HG03354 (cell line): ENCODE measurements around the gene MPHOSPH6.
"Not testable (repeated sequence)": the region's sequence is repeated elsewhere in the genome, so short reads cannot be mapped to it uniquely, and the experiment has no call there.

Source experiments
- ATAC-seq: cut with Tn5 transposase; IDR thresholded peaks from one replicate; pipeline ENCODE4 v1.9.1; 2021; ENCODE audit warnings: mild to moderate bottlenecking; ENCODE audit not compliant: unreplicated experiment, poor library complexity, severe bottlenecking

The MPHOSPH6 gene

DNA sequence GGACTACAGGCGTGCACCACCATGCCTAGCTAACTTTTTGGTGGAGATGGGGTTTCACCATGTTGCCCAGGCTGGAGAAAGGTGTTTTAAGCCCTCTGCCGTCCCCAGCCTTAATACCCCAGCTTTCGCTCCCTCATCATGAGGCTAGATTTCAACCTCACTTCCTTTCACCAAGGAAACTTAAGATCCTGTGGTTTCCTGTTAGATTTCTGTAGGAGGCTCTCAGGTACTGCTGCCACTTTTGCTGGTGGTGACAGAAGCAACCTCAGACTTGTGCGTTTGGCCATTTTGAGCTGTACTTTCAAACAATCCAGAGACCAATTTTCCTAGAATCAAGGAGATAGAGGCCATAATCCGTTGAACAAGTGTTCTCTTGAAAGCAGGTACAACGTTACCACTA lies 36.2 kb downstream of the MPHOSPH6 start:
- ATAC-seq, result no peak

DNA sequence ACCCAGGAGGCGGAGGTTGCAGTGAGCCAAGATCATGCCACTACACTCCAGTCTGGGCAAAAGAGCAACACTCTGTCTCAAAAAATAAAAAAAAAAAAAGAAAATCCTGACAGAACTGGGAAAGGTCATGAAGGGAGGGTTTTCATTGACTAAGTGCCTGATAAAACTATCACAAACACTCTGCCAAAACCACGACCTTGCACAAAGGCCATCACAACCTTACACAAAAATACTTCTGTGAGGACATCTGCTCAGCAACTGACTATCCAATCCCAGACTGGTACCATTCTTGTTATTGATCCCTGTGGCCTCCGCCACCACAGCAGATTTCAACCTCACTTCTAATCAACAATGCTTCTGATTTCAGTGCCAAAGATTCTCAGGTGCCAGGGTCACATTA lies 40.1 kb downstream of the MPHOSPH6 start:
- ATAC-seq, result no peak

DNA sequence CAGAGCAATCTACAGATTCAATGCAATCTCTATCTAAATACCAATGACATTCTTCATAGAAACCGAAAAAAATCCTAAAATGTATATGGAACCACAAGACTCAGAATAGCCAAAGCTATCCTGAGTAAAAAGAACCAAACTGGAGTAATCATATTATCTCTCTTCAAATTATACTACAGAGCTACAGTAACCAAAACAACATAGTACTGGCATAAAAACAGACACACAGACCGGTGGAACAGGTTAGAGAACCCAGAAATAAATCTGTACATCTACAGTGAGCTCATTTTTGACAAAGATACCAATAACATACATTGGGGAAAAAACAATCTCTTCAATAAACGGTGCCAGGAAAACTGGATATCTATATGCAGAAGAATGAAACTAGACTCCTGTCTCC lies 45.4 kb downstream of the MPHOSPH6 start:
- ATAC-seq, result no peak

DNA sequence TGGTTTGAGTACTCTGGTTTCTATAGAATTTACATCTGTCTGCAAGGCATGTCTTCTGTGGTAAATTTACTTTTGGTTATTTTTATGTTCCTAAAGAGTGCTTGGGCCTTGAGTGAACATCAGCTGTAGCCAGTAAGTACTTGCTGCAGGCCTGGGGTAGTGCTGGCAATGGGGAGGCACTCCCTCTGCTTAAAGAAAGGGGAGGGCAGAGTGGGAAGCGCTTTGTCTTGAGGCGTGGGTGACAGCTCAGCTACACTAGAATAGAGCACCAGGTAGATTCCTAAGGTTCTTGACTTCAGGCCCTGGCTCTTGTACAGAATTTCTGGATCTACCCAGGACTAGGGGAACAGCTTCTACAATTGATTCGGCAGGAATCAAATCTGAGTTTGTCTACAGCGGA lies 50.6 kb downstream of the MPHOSPH6 start:
- no peak for ATAC-seq

GRCh38 chr16:82118749-82119148 lies 51.3 kb downstream of the MPHOSPH6 start:
- ATAC-seq, result no peak

DNA sequence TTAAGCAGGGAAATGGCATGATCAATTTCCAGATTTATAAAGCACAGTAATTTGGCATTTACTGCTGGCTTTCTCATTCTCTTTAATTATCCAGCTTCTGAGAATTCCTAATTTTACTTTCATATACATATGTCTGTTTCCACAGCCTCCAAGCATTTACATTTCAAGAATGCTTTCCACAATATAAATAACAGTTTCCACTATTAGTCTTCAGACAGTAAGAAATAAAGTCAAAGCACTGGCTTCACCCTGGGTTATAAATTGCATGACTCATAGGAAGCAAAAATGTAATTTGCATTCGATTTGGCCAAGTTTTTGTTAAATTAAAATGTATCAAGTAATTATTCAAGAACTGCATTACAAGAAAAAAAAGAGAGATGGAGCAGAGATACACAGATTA lies 53.5 kb downstream of the MPHOSPH6 start:
- ATAC-seq, result no peak

DNA sequence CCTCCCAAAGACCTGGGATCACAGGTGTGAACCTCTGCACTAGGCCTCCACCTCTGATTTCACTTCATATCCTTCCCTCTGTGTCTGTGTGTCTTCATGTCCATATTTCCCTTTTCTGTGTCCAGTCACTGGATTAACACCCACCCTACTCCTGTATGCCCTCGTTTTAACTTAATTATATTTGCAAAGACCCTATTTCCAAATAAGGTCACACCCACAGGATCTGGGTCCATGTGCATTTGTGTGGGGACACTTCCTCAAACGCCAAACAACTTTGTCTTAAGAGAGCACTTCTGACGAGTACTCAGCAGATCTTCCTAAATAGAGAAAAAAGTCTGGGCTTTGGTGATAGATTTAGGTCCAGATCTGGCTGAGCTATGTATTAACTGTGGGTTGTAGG lies 56.3 kb downstream of the MPHOSPH6 start:
- no peak for ATAC-seq

- ATAC-seq, result no peak
Observed at GRCh38 chr16:82111944-82112343, 58.1 kb downstream of the MPHOSPH6 start.

DNA sequence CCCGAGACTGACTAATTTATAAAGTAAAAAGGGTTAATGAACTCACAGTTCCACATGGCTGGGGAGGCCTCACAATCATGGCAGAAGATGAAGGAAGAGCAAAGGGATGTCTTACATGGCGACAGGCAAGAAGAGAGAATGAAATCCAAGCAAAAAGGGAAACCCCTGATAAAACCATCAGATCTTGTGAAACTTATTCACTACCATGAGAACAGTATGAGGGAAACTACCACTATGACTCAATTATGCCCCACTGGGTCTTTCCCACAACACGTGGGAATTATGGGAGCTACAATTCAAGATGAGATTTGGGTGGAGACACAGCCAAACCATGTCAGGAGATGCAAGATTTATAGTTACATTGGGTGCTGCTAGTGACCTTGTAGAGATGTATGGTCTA lies 60.8 kb downstream of the MPHOSPH6 start:
- ATAC-seq, result not testable (repeated sequence)

- no peak for ATAC-seq
Observed at GRCh38 chr16:82108774-82109173, 61.2 kb downstream of the MPHOSPH6 start.

- ATAC-seq, result no peak
Observed at GRCh38 chr16:82108100-82108499, 61.9 kb downstream of the MPHOSPH6 start.

GRCh38 chr16:82105107-82105506 lies 64.9 kb downstream of the MPHOSPH6 start:
- no peak for ATAC-seq
